Activated T-cell treated with anti-CD3 and anti-CD28 coated beads for 24 hours (primary cell): Measurements from ENCODE around the gene KPTN.

Experiments
- DNase-seq: peaks from one replicate; pipeline ENCODE4 v3.0.0-alpha.2; 2020; ENCODE audit warnings: low read depth

KPTN gene

GRCh38 chr19:47469719-47470118, 14.3 kb downstream of the KPTN start:
- DNase-seq = no peak

GRCh38 chr19:47469363-47469700, 14.7 kb downstream of the KPTN start:
- DNase-seq = no peak

DNA sequence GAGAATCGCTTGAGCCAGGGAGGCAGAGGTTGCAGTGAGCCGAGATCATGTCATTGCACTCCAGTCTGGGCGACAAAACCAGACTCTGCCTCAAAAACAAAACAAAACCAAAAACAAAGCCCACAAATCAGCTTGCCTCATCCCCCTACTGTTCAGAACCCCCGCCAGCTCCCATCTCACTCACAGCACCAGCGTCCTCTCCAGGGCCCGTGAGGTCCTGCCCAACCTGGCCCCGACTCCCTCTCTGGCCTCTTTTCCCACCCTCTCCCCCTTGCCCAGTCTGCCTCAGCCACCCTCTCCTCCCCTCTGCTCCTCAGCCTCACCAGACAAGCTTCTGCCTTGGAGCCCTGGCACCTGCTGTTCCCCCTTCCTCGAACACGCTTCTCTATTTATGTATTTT, 16.1 kb downstream of the KPTN start:
- DNase-seq = no peak

DNA sequence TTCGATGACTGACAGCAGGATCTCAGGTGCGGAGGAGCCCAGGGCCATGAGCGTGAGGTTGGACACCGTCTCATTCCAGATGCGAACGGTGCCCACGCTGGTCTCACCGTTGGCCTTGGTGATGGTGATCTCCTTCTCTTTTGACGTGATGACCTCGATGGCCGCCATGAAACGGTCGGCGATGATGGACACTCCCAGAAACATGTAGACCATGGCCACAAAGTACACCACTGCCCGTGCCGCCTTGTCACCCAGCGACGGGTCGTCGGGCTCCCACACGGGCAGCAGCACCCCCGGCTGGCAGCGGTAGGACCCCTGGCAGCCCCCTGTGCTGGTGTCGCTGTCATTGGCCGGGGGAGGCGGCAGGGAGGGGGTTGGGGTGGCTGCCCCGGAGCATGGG, 18.1 kb downstream of the KPTN start:
- DNase-seq = no peak

GRCh38 chr19:47464675-47465419, 19.2 kb downstream of the KPTN start:
- no peak for DNase-seq

GRCh38 chr19:47461876-47462275, 22.1 kb downstream of the KPTN start:
- DNase-seq = no peak

- DNase-seq = no peak
Measured at GRCh38 chr19:47459477-47459876, 24.5 kb downstream of the KPTN start.

- no peak for DNase-seq
Measured at GRCh38 chr19:47458672-47459071, 25.3 kb downstream of the KPTN start.

DNA sequence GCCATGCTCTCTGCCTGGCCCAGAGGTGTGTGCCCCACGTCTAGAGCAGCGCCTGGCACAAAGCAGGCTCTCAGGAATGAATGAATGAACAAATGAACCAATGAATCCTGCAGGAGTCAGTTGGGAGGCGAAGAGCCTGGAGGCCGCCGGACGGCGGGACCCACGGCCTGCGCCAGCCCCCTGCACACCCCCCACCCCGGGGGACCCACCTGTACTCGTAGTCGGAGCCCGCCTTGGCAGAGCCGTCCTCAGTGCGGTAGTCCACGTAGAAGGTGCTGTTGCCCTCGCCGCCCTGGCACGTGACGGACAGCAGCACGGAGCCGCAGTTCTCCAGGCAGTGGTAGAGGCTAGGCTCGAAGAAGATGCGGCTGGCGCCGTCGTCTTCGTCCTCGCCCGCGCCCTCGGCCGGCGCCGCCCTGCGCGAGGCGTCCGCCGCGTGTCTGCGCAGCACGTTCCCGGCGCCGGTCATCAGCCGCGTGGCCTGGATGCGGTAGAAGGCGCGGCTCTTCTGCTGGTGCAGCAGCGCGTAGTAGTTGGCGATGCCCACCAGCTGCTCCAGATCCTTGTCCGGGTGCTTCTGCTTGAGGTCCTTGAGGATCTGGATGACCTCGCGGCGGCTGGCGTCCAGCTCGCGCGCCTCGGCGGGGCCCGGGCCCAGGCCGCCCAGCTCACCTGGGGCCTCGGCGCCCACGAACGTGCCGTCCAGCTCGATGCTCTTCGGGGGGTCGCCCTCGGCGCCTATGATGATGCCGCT, 27.1 kb downstream of the KPTN start:
- no peak for DNase-seq

DNA sequence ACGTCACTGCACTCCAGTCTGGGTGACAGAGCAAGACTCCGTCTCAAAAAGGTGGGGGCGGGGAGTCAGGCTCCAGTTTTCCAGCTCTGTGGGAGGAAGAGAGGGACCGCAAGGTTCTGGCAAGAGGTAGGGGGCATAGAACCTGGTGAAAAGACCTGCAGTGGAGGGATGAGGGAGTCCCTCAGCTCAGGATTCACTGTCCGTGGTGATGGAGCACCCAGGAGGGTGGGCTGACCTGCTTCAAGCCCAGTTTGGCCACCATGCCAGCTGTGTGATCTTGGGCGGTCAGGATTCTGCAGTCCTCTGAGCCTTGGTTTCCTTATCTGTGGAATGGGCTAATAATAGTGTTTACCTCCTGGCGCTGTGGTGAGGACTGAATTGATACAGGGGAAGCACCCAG, 33.5 kb downstream of the KPTN start:
- DNase-seq = no peak

GRCh38 chr19:47448360-47448727, 35.7 kb downstream of the KPTN start:
- DNase-seq = no peak

- DNase-seq = peak; percentile 49
Measured at GRCh38 chr19:47447470-47448359, 36.3 kb downstream of the KPTN start.

DNA sequence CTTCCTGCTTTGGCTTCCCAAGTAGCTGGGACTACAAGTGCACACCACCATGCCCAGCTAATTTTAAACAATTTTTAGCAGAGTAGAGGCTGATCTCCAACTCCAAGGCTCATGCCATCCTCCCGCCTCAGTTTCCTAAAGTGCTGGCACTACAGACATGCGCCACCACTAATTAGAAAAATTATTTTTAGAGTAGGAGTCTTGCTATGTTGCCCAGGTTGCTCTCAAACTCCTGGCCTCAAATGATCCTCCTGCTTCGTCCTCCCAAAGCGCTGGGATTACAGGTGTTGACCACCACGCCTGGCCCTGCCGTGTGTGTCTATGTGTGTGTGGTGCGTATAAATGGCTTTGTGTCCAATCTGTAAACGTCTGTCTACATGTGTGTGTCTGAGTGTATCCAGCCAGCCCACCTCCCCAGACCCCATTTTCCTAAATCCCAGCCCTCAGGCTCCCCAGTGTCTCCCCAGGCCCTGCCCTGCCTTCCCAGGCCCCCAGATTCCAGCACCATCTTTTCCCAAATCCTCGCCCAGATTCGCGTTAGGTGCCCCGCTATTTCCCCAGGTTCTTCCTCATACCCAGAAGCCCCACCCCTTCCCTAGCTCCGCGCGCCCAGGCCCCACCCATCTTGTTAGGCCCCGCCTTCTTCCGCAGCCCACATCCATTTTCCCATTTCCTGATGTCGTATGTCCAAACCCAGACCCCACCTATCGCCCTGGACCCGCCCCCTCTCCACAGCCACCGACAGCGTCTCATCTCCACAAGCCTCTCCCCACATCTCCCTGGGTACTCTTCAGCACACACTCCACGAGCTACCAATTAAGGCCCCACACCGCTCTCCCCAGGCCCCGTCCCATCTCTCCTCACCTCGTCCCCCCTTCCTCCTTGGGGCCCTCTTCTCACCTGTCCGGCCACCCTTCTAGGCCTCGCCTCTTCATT, 37.2 kb downstream of the KPTN start:
- no peak for DNase-seq

- peak; percentile 30 for DNase-seq
Measured at GRCh38 chr19:47445937-47446402, 38.0 kb downstream of the KPTN start.

DNA sequence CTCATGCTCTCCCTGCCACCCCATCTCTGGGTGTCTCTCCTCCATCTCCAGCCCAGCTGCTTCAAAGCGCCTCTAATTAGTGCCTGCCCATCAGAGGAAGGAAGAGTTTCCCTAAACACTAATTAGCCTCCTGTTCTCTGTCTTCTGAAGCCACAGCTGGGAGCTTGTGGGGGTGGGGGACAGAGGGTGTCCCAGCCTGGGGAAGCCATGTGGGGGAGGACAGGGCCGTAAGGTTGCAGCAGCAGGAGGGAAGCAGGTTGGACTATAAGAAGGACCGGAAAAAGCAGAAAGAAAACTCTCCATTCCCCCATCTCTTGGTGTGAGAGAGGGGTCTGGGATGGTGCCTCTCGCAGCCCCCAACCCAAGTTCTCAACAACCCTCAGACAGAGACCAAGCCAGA, 38.5 kb downstream of the KPTN start:
- no peak for DNase-seq

- DNase-seq = no peak
Measured at GRCh38 chr19:47444388-47444821, 39.6 kb downstream of the KPTN start.

DNA sequence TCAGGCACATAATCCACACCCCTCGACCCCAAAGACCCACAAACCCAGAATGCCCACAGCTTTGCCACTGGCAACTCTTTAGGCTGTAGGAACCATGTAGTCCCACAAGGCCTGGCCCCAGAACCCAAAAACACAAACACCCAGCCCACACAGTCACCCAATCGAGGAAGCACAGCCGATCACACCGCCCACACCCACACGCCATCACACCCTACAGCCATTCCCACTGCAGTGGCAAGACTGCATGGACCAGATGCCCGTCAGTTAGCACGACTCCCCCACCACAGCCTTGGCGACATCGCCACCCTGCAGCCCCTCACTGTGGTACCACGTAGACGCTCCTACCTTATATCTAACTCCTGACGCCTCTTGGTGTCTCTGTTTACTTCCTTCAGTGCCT, 40.7 kb downstream of the KPTN start:
- no peak for DNase-seq

- no peak for DNase-seq
Measured at GRCh38 chr19:47438793-47439220, 45.2 kb downstream of the KPTN start.

- DNase-seq = no peak
Measured at GRCh38 chr19:47437500-47437899, 46.5 kb downstream of the KPTN start.

- DNase-seq = peak; percentile 78
Measured at GRCh38 chr19:47436712-47437401, 47.2 kb downstream of the KPTN start.

GRCh38 chr19:47435883-47436417, 48.1 kb downstream of the KPTN start:
- no peak for DNase-seq
